ENCODE results near the gene JDP2. TPM values are rescaled to one million over a fixed set of nuclear protein-coding genes. Genes with fewer than 3 reads are reported as not detected.

JDP2 gene
- total RNA-seq, 1 experiment from 2014 or later = 23.3 TPM

DNA sequence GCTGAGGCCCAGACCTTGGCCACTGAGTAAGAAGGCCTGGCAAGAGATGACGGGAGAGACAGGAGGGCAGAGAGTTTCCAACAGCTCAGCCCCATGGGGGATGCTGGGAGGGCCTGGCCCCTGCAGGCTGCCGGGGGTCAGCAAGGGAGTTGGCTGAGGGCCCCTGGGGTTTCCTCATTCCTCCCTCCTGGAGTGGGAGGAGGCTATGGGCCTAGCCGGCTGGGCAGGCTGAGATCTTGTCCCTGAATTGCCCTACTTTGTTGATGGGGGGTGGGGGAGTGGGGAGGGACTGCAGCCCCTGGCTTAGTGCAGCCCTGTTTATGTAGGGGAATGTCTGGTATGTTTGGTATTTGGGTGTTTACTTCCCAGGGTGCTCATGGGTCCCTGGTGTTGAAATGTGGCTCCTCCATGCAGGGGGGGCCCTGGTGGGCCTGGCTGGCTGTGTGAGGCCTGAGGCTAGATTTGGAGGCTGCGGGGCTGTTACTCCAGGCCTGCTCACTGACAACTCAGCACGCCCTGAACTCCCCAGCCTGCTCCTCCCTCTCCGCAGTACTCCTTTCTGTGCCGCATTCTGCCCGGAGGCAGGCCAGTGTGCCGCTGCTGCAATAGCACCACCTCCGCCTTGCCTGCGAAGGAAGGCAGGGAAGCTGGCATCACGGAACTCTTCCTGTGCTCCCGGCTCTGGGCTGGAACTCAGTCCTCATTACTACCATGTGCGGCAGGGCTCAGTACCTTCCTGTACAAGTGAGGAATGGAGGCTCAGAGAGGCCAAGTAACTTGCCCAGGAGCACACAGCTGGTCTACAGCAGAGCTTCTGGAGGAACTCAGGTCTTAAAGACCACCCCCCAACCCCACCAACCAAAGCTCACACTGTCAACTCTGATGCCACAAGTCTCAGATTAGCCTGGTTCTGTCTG lies 25.3 kb downstream of the JDP2 start:
- DNase-seq (ENCODE audit: low spot score) = peak; percentile 84
- Mint-ChIP-seq H3K4me1 (peaks cover 70% of the 10 kb centered on the region), H3K36me3 (no peaks in the 10 kb centered on the region), H3K9me3 (no peaks in the 10 kb centered on the region), H3K27ac (peak overlapping the region; percentile 100), H3K27me3 (ENCODE audit: low read depth) (no peaks in the 10 kb centered on the region), H3K4me3 (0 out of 2 replicates have a peak overlapping the region, but pooled peaks have one; percentile 25)
- ChIA-PET POLR2A (interaction anchor here (0.6 to 1.5 kb wide), 7 partner anchors 10 to 1688 kb away, joined by 3 to 5 read pairs (median 4); partner anchors contain the start of gene JDP2), CTCF (interaction anchor here (0.6 to 3.1 kb wide), 22 partner anchors 10 to 530 kb away, joined by 3 to 46 read pairs (median 5); no protein-coding TSS in a partner anchor)
- ATAC-seq = peak; percentile 89
- TF ChIP-seq, protein P1, sequence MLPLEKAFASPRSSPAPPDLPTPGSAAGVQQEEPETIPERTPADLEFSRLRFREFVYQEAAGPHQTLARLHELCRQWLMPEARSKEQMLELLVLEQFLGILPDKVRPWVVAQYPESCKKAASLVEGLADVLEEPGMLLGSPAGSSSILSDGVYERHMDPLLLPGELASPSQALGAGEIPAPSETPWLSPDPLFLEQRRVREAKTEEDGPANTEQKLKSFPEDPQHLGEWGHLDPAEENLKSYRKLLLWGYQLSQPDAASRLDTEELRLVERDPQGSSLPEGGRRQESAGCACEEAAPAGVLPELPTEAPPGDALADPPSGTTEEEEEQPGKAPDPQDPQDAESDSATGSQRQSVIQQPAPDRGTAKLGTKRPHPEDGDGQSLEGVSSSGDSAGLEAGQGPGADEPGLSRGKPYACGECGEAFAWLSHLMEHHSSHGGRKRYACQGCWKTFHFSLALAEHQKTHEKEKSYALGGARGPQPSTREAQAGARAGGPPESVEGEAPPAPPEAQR (CRISPR knock-in tag; IDR thresholded peaks at IDR 0.05) = 0 out of 2 replicates have a peak, but pooled peaks have one; percentile 17
- no peak for TF ChIP-seq AFF4 (CRISPR knock-in tag; IDR thresholded peaks at IDR 0.05; ENCODE audit: borderline replicate concordance)
- TF ChIP-seq ZNF281 (CRISPR knock-in tag; IDR thresholded peaks at IDR 0.05) = no peak
- no peak for TF ChIP-seq ATF1 (CRISPR knock-in tag; IDR thresholded peaks at IDR 0.05)
- TF ChIP-seq, protein P2, sequence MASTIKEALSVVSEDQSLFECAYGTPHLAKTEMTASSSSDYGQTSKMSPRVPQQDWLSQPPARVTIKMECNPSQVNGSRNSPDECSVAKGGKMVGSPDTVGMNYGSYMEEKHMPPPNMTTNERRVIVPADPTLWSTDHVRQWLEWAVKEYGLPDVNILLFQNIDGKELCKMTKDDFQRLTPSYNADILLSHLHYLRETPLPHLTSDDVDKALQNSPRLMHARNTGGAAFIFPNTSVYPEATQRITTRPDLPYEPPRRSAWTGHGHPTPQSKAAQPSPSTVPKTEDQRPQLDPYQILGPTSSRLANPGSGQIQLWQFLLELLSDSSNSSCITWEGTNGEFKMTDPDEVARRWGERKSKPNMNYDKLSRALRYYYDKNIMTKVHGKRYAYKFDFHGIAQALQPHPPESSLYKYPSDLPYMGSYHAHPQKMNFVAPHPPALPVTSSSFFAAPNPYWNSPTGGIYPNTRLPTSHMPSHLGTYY (CRISPR knock-in tag; IDR thresholded peaks at IDR 0.05) = 0 out of 2 replicates have a peak, but pooled peaks have one; percentile 37
- TF ChIP-seq PREB (CRISPR knock-in tag; IDR thresholded peaks at IDR 0.05; ENCODE audit: borderline replicate concordance) = no peak
- TF ChIP-seq ZNF512 (CRISPR knock-in tag; IDR thresholded peaks at IDR 0.05; ENCODE audit: borderline replicate concordance) = no peak
- TF ChIP-seq KAT7 (CRISPR knock-in tag; IDR thresholded peaks at IDR 0.05; ENCODE audit: borderline replicate concordance) = no peak
- no peak for TF ChIP-seq CREM (CRISPR knock-in tag; IDR thresholded peaks at IDR 0.05)
- TF ChIP-seq CBFB (CRISPR knock-in tag; IDR thresholded peaks at IDR 0.05; ENCODE audit: low read depth) = no peak
- TF ChIP-seq TEAD4 (CRISPR knock-in tag; IDR thresholded peaks at IDR 0.05) = peak; percentile 93; the same call in 1 of the 2 replicates
- no peak for TF ChIP-seq ETV6 (CRISPR knock-in tag; IDR thresholded peaks at IDR 0.05)
- peak; percentile 99 for TF ChIP-seq TEAD1 (CRISPR knock-in tag; IDR thresholded peaks at IDR 0.05)
- TF ChIP-seq, protein P3, sequence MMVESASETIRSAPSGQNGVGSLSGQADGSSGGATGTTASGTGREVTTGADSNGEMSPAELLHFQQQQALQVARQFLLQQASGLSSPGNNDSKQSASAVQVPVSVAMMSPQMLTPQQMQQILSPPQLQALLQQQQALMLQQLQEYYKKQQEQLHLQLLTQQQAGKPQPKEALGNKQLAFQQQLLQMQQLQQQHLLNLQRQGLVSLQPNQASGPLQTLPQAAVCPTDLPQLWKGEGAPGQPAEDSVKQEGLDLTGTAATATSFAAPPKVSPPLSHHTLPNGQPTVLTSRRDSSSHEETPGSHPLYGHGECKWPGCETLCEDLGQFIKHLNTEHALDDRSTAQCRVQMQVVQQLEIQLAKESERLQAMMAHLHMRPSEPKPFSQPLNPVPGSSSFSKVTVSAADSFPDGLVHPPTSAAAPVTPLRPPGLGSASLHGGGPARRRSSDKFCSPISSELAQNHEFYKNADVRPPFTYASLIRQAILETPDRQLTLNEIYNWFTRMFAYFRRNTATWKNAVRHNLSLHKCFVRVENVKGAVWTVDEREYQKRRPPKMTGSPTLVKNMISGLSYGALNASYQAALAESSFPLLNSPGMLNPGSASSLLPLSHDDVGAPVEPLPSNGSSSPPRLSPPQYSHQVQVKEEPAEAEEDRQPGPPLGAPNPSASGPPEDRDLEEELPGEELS (CRISPR knock-in tag; IDR thresholded peaks at IDR 0.05) = peak; percentile 61; the same call in 1 of the 2 replicates
- 0 out of 2 replicates have a peak, but pooled peaks have one; percentile 33 for TF ChIP-seq ZNF263 (CRISPR knock-in tag; IDR thresholded peaks at IDR 0.05; ENCODE audit: low read depth)
- peak; percentile 84; the same call in 1 of the 2 replicates for TF ChIP-seq FOXP1 (CRISPR knock-in tag; IDR thresholded peaks at IDR 0.05; ENCODE audit: borderline replicate concordance)
- TF ChIP-seq GTF2I (CRISPR knock-in tag; conservative IDR thresholded peaks at IDR 0.05) = peak; percentile 63; the same call in 1 of the 2 replicates
- peak; percentile 93 for TF ChIP-seq FOXK1 (CRISPR knock-in tag; IDR thresholded peaks at IDR 0.05)
- TF ChIP-seq, protein P4, sequence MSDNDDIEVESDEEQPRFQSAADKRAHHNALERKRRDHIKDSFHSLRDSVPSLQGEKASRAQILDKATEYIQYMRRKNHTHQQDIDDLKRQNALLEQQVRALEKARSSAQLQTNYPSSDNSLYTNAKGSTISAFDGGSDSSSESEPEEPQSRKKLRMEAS (CRISPR knock-in tag; IDR thresholded peaks at IDR 0.05) = peak; percentile 63
- peak; percentile 74; the same call in 1 of the 2 replicates for TF ChIP-seq NFE2L1 (CRISPR knock-in tag; IDR thresholded peaks at IDR 0.05)
